RWPE2 (cell line): ENCODE results near the gene STOX1.
"Not testable (repeated sequence)": the region's sequence is repeated elsewhere in the genome, so short reads cannot be mapped to it uniquely, and the experiment has no call there.

Experiments
- ATAC-seq: fragments of 200-7000 bp; cut with Tn5 transposase; 3 replicates; pipeline ENCODE4 v1.9.1; 2021; ENCODE audit warnings: low read depth
- DNase-seq: peaks from one replicate; pipeline ENCODE4 v3.0.0-alpha.2; 2020; ENCODE audit warnings: low spot score
- H3K27ac ChIP-seq: fragments of 450-650 bp; 2 replicates; pipeline ENCODE4 v1.5.1; 2017; ENCODE audit warnings: mild to moderate bottlenecking; ENCODE audit not compliant: poor library complexity, severe bottlenecking
- H3K27me3 ChIP-seq: fragments of 250-450 bp; sonication (Bioruptor Pico); 2 replicates; pipeline ENCODE4 v1.5.1; 2021; ENCODE audit warnings: mild to moderate bottlenecking, moderate library complexity; ENCODE audit not compliant: insufficient read depth, poor library complexity, severe bottlenecking
- H3K36me3 ChIP-seq: fragments of 250-450 bp; sonication (Bioruptor Pico); 2 replicates; pipeline ENCODE4 v1.5.1; 2020; ENCODE audit warnings: low read depth, mild to moderate bottlenecking, moderate library complexity
- H3K4me1 ChIP-seq: fragments of 250-450 bp; sonication (Bioruptor Pico); 2 replicates; pipeline ENCODE4 v1.5.1; 2021; ENCODE audit warnings: mild to moderate bottlenecking, moderate library complexity; ENCODE audit not compliant: insufficient read depth, poor library complexity, severe bottlenecking
- H3K4me3 ChIP-seq: fragments of 250-450 bp; sonication (Bioruptor Pico); 2 replicates; pipeline ENCODE4 v1.5.1; 2021; ENCODE audit warnings: mild to moderate bottlenecking, moderate library complexity; ENCODE audit not compliant: severe bottlenecking
- H3K9me3 ChIP-seq: fragments of 250-450 bp; sonication (Bioruptor Pico); 2 replicates; pipeline ENCODE4 v1.5.1; 2021; ENCODE audit warnings: mild to moderate bottlenecking, moderate library complexity; ENCODE audit not compliant: severe bottlenecking
- TF ChIP-seq, protein P1 (sequence below): fragments of 450-650 bp; IDR thresholded peaks from one replicate; pipeline ENCODE4 v1.5.1; 2017; ENCODE audit warnings: mild to moderate bottlenecking, moderate library complexity; ENCODE audit not compliant: poor library complexity, severe bottlenecking

STOX1 gene

DNA sequence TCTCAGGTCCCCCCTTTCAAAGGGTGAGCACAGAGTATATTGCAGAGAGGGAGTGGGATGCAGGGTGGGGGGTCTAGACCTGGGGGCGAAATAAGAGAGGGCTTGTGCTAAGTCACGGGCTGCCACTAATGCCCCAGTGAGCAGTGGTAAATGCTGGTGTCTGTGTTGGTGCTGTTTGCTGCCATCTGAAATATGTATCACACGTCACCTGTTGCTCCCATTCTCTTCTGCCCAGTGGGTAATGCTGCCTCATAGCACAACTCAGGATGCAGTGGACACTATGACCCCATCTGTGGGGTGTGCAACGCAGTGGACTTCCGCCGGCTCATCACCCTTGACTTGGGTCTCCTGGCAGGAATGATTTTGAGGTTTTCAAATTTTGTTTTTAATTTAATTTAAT lies 2.6 kb downstream of the STOX1 start:
- Histone ChIP-seq H3K27me3 (peaks cover 8% of the 10 kb centered on the region), H3K9me3 (no peaks in the 10 kb centered on the region), H3K27ac (no peak overlapping the region), H3K4me1 (no peaks in the 10 kb centered on the region), H3K4me3 (no peak overlapping the region), H3K36me3 (no peaks in the 10 kb centered on the region)
- no peak for ATAC-seq
- DNase-seq = no peak
- TF ChIP-seq, protein P1, sequence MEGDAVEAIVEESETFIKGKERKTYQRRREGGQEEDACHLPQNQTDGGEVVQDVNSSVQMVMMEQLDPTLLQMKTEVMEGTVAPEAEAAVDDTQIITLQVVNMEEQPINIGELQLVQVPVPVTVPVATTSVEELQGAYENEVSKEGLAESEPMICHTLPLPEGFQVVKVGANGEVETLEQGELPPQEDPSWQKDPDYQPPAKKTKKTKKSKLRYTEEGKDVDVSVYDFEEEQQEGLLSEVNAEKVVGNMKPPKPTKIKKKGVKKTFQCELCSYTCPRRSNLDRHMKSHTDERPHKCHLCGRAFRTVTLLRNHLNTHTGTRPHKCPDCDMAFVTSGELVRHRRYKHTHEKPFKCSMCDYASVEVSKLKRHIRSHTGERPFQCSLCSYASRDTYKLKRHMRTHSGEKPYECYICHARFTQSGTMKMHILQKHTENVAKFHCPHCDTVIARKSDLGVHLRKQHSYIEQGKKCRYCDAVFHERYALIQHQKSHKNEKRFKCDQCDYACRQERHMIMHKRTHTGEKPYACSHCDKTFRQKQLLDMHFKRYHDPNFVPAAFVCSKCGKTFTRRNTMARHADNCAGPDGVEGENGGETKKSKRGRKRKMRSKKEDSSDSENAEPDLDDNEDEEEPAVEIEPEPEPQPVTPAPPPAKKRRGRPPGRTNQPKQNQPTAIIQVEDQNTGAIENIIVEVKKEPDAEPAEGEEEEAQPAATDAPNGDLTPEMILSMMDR = no peak

- ATAC-seq (no peak), DNase-seq (no peak)
- no peaks in the 10 kb centered on the region for H3K9me3 ChIP-seq
- TF ChIP-seq, protein P1 = no peak
- H3K27ac ChIP-seq = no peak overlapping the region
- H3K27me3 ChIP-seq = peaks cover 8% of the 10 kb centered on the region
- no peak overlapping the region for H3K4me3 ChIP-seq
- H3K36me3 ChIP-seq = no peaks in the 10 kb centered on the region
- no peaks in the 10 kb centered on the region for H3K4me1 ChIP-seq
Measured at GRCh38 chr10:68831961-68832455, 4.7 kb downstream of the STOX1 start.

DNA sequence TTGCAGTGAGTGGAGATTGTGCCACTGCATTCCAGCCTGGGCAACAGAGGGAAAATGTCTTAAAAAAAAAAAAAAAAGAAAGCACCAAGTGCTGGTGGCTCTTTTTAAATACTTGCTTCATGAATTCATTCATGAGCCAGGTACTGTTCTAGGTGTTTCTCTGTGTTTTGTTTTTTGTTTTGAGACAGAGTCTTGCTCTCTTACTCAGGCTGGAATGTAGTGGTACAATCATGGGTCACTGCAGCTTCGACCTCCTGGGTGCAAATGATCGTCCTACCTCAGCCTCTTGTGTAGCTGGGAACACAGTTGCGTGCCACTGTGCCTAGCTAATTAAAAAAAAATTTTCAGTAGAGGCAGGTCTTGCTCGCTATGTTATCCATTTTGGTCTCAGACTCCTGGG lies 5.3 kb downstream of the STOX1 start:
- no peak for ATAC-seq
- DNase-seq = no peak
- TF ChIP-seq, protein P1 = no peak
- no peaks in the 10 kb centered on the region for H3K36me3 ChIP-seq
- no peaks in the 10 kb centered on the region for H3K4me1 ChIP-seq
- no peak overlapping the region for H3K4me3 ChIP-seq
- H3K27me3 ChIP-seq = peaks cover 8% of the 10 kb centered on the region
- no peak overlapping the region for H3K27ac ChIP-seq
- no peaks in the 10 kb centered on the region for H3K9me3 ChIP-seq

- Histone ChIP-seq H3K27ac (no peak overlapping the region), H3K36me3 (no peaks in the 10 kb centered on the region), H3K27me3 (no peaks in the 10 kb centered on the region), H3K9me3 (no peaks in the 10 kb centered on the region), H3K4me1 (no peaks in the 10 kb centered on the region), H3K4me3 (no peak overlapping the region)
- no peak for DNase-seq
- no peak for ATAC-seq
- TF ChIP-seq, protein P1 = no peak
Measured at GRCh38 chr10:68837626-68838322, 10.4 kb downstream of the STOX1 start.

GRCh38 chr10:68840650-68841049 lies 13.3 kb downstream of the STOX1 start:
- not testable (repeated sequence) for DNase-seq, ATAC-seq

More at GRCh38 chr10:68840650-68841049, 13.3 kb downstream of the STOX1 start:
- not testable (repeated sequence) for H3K27ac ChIP-seq, H3K4me1 ChIP-seq, H3K36me3 ChIP-seq, H3K27me3 ChIP-seq, H3K4me3 ChIP-seq, H3K9me3 ChIP-seq
